Adrenal gland (tissue), 5 donors: ENCODE results near the gene ZP3.

Source experiments
- POLR2A ChIP-seq, 2 donors: fragments of 450-650 bp; IDR thresholded peaks; one replicate each; pipeline ENCODE4 v1.6.1; 2017; ENCODE audit warnings: antibody characterized with exemption in 2 of 2, mild to moderate bottlenecking in 2 of 2, moderate library complexity in 1 of 2
- TF ChIP-seq, protein P1 (sequence below), 6 experiments: fragments of 450-650 bp in 4 of 6; fragments of 200-600 bp in 2 of 6; sonication (generic) in 1 of 6; IDR thresholded peaks; 1 replicate in 5 of 6; 2 replicates in 1 of 6; pipeline versions ENCODE4 v1.5.1 to v1.8.0; 2016 to 2021; ENCODE audit warnings: antibody characterized with exemption in 6 of 6, mild to moderate bottlenecking in 2 of 6, moderate library complexity in 1 of 6
- donor health status: DM: no; HTN: no; CAD: no.

GRCh38 chr7:76430836-76431235 is 6.1 kb downstream of the ZP3 start:
- no peak for TF ChIP-seq POLR2A (IDR thresholded peaks at IDR 0.05)
- TF ChIP-seq, protein P1, sequence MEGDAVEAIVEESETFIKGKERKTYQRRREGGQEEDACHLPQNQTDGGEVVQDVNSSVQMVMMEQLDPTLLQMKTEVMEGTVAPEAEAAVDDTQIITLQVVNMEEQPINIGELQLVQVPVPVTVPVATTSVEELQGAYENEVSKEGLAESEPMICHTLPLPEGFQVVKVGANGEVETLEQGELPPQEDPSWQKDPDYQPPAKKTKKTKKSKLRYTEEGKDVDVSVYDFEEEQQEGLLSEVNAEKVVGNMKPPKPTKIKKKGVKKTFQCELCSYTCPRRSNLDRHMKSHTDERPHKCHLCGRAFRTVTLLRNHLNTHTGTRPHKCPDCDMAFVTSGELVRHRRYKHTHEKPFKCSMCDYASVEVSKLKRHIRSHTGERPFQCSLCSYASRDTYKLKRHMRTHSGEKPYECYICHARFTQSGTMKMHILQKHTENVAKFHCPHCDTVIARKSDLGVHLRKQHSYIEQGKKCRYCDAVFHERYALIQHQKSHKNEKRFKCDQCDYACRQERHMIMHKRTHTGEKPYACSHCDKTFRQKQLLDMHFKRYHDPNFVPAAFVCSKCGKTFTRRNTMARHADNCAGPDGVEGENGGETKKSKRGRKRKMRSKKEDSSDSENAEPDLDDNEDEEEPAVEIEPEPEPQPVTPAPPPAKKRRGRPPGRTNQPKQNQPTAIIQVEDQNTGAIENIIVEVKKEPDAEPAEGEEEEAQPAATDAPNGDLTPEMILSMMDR (IDR thresholded peaks at IDR 0.05) = no peak
